ENCODE measurements around the gene DNASE1.

The DNASE1 gene

GRCh38 chr16:3662601-3663000 lies 8.1 kb downstream of the DNASE1 start:
- DNase-seq (ENCODE audit: low read depth in 2 of 2) = no peak

GRCh38 chr16:3664187-3664896 lies 9.9 kb downstream of the DNASE1 start:
- no peak for DNase-seq (ENCODE audit: low read depth in 2 of 2)

- DNase-seq (ENCODE audit: low read depth in 2 of 2) = no peak
Observed at GRCh38 chr16:3665508-3665907, 11.0 kb downstream of the DNASE1 start.

- no peak for DNase-seq (ENCODE audit: low read depth in 2 of 2)
Observed at GRCh38 chr16:3668626-3669025, 14.1 kb downstream of the DNASE1 start.

GRCh38 chr16:3669082-3669481 lies 14.6 kb downstream of the DNASE1 start:
- no peak for DNase-seq (ENCODE audit: low read depth in 2 of 2)

GRCh38 chr16:3670711-3671110 lies 16.2 kb downstream of the DNASE1 start:
- no peak for DNase-seq (ENCODE audit: low read depth in 2 of 2)

GRCh38 chr16:3671424-3671823 lies 16.9 kb downstream of the DNASE1 start:
- no peak for DNase-seq (ENCODE audit: low read depth in 2 of 2)

GRCh38 chr16:3672571-3673041 lies 18.1 kb downstream of the DNASE1 start:
- DNase-seq (ENCODE audit: low read depth in 2 of 2) = no peak

GRCh38 chr16:3673201-3673600 lies 18.7 kb downstream of the DNASE1 start:
- no peak for DNase-seq (ENCODE audit: low read depth in 2 of 2)

- DNase-seq (ENCODE audit: low read depth in 2 of 2) = no peak
Observed at GRCh38 chr16:3673676-3674377, 19.3 kb downstream of the DNASE1 start.

GRCh38 chr16:3674513-3675295 lies 20.2 kb downstream of the DNASE1 start:
- no peak for DNase-seq (ENCODE audit: low read depth in 2 of 2)

GRCh38 chr16:3675601-3676130 lies 21.2 kb downstream of the DNASE1 start:
- DNase-seq (ENCODE audit: low read depth in 2 of 2) = no peak

GRCh38 chr16:3677994-3678393 lies 23.5 kb downstream of the DNASE1 start:
- no peak for DNase-seq (ENCODE audit: low read depth in 2 of 2)

- DNase-seq (ENCODE audit: low read depth in 2 of 2) = no peak
Observed at GRCh38 chr16:3681206-3681605, 26.7 kb downstream of the DNASE1 start.

- DNase-seq (ENCODE audit: low read depth in 2 of 2) = no peak
Observed at GRCh38 chr16:3687021-3687420, 32.5 kb downstream of the DNASE1 start.

GRCh38 chr16:3687792-3688191 lies 33.3 kb downstream of the DNASE1 start:
- no peak for DNase-seq (ENCODE audit: low read depth in 2 of 2)

GRCh38 chr16:3689731-3690130 lies 35.2 kb downstream of the DNASE1 start:
- DNase-seq (ENCODE audit: low read depth in 2 of 2) = no peak

- peak; percentile 91 to 93 for DNase-seq (ENCODE audit: low read depth in 2 of 2)
Observed at GRCh38 chr16:3690470-3690928, 36.0 kb downstream of the DNASE1 start.

GRCh38 chr16:3690980-3691720 lies 36.7 kb downstream of the DNASE1 start:
- DNase-seq (ENCODE audit: low read depth in 2 of 2) = peak; percentile 9 to 18

GRCh38 chr16:3691761-3692160 lies 37.3 kb downstream of the DNASE1 start:
- DNase-seq (ENCODE audit: low read depth in 2 of 2) = no peak

- no peak for DNase-seq (ENCODE audit: low read depth in 2 of 2)
Observed at GRCh38 chr16:3694051-3694450, 39.6 kb downstream of the DNASE1 start.

All from fibroblast of skin of left quadriceps (primary cell).